A549 (cell line): ENCODE measurements around the gene RBSN. TPM values are rescaled to one million over a fixed set of nuclear protein-coding genes. Genes with fewer than 3 reads are reported as not detected.

ENCODE experiments used
- ATAC-seq, 2 experiments: fragments of 200-7000 bp in 1 of 2; fragments of >200 bp in 1 of 2; cut with Nextera tagmentation in 1 of 2; cut with Tn5 transposase in 1 of 2; 3 replicates each; pipeline versions ENCODE4 v1.8.0 to v1.9.1; 2018 to 2020; ENCODE audit warnings: mild to moderate bottlenecking in 1 of 2, moderate library complexity in 1 of 2
- CTCF ChIA-PET: fragments of 300-600 bp; sonication (Branson Sonifier 250); formaldehyde crosslinking; extraction: SDS; loops from one replicate; lab custom pipeline; 2021; ENCODE audit warnings: antibody characterized with exemption, inconsistent platforms; lab: Yijun Ruan, JAX
- POLR2A ChIA-PET: fragments of 350-600 bp; formaldehyde crosslinking; extraction: SDS; loops from one replicate; lab custom pipeline; 2021; ENCODE audit warnings: antibody characterized with exemption, inconsistent platforms; lab: Yijun Ruan, JAX
- DNase-seq, 2 experiments: peaks; one replicate each; pipeline versions ENCODE4 v3.0.0 to v3.0.0-alpha.2; 2011 to 2016; ENCODE audit warnings: low read depth in 1 of 2, low spot score in 1 of 2
- FAIRE-seq: peaks from 2 replicates; lab custom pipeline; 2011; peaks lifted over from hg19 to GRCh38; lab: Jason Lieb, UNC
- H3K27ac ChIP-seq, 2 experiments: fragments of >200 bp; sonication (Bioruptor Twin); formaldehyde crosslinking; 3 replicates each; pipeline ENCODE4 v1.5.1; 2016 to 2017
- H3K4me1 ChIP-seq: fragments of >200 bp; sonication (Bioruptor Twin); formaldehyde crosslinking; 3 replicates; pipeline ENCODE4 v1.6.1; 2016
- H3K4me2 ChIP-seq: fragments of >200 bp; sonication (Bioruptor Twin); formaldehyde crosslinking; 3 replicates; pipeline ENCODE4 v1.6.1; 2016
- H3K4me3 ChIP-seq: fragments of >200 bp; sonication (Bioruptor Twin); formaldehyde crosslinking; 3 replicates; pipeline ENCODE4 v1.5.1; 2016
- H3K9me3 ChIP-seq: fragments of >200 bp; sonication (Bioruptor Twin); formaldehyde crosslinking; 3 replicates; pipeline ENCODE4 v1.6.1; 2016
- CHD2 ChIP-seq: fragments of 150-350 bp; IDR thresholded peaks from 2 replicates; pipeline ENCODE4 v1.6.1; 2014; ENCODE audit warnings: low read length; ENCODE audit not compliant: partially characterized antibody
- CHD4 ChIP-seq: fragments of 200-600 bp; sonication (generic); IDR thresholded peaks from 2 replicates; pipeline ENCODE4 v1.6.1; 2016; ENCODE audit warnings: antibody characterized with exemption, mild to moderate bottlenecking, borderline replicate concordance
- CTCF ChIP-seq: fragments of >200 bp; sonication (Bioruptor Twin); formaldehyde crosslinking; IDR thresholded peaks from 3 replicates; pipeline ENCODE4 v1.5.1; 2016
- EHF ChIP-seq: fragments of 250-450 bp; sonication (Bioruptor Pico); IDR thresholded peaks from 2 replicates; pipeline ENCODE4 v1.5.0; 2020; ENCODE audit warnings: mild to moderate bottlenecking
- EHMT2 ChIP-seq: fragments of 200-600 bp; sonication (generic); IDR thresholded peaks from 2 replicates; pipeline ENCODE4 v1.6.1; 2016; ENCODE audit warnings: antibody characterized with exemption, low read depth, mild to moderate bottlenecking, moderate library complexity
- ESRRA ChIP-seq: fragments of 150-350 bp; IDR thresholded peaks from 2 replicates; pipeline ENCODE4 v1.6.1; 2014; ENCODE audit warnings: mild to moderate bottlenecking, low read length, borderline replicate concordance
- FOSB ChIP-seq: fragments of 250-450 bp; sonication (Bioruptor Pico); IDR thresholded peaks from 2 replicates; pipeline ENCODE4 v1.5.0; 2020; ENCODE audit warnings: mild to moderate bottlenecking, moderate library complexity
- GATA3 ChIP-seq: IDR thresholded peaks from 2 replicates; pipeline ENCODE4 v1.6.1; 2012; ENCODE audit warnings: borderline replicate concordance
- HDAC2 ChIP-seq: fragments of 200-600 bp; sonication (generic); IDR thresholded peaks from 2 replicates; pipeline ENCODE4 v1.6.1; 2016
- HOXA7 ChIP-seq: fragments of 250-450 bp; sonication (Bioruptor Pico); IDR thresholded peaks from 2 replicates; pipeline ENCODE4 v1.5.0; 2020; ENCODE audit warnings: mild to moderate bottlenecking, moderate library complexity
- HOXB13 ChIP-seq: fragments of 250-450 bp; sonication (Bioruptor Pico); IDR thresholded peaks from 2 replicates; pipeline ENCODE4 v1.5.0; 2020; ENCODE audit warnings: low read depth, mild to moderate bottlenecking, moderate library complexity
- KDM1A ChIP-seq: fragments of 200-600 bp; sonication (generic); IDR thresholded peaks from 2 replicates; pipeline ENCODE4 v1.6.1; 2016; ENCODE audit warnings: low read depth, mild to moderate bottlenecking
- KDM5A ChIP-seq: fragments of 200-600 bp; sonication (generic); IDR thresholded peaks from 2 replicates; pipeline ENCODE4 v1.6.1; 2016; ENCODE audit warnings: antibody characterized with exemption, mild to moderate bottlenecking
- MAFK ChIP-seq: fragments of 450-650 bp; IDR thresholded peaks from 2 replicates; pipeline ENCODE4 v1.6.1; 2014; ENCODE audit not compliant: partially characterized antibody
- MAX ChIP-seq: IDR thresholded peaks from 2 replicates; pipeline ENCODE4 v1.6.1; 2012
- NPAS2 ChIP-seq: fragments of 250-450 bp; sonication (Bioruptor Pico); IDR thresholded peaks from 2 replicates; pipeline ENCODE4 v1.8.0; 2022; ENCODE audit warnings: mild to moderate bottlenecking, moderate library complexity, borderline replicate concordance
- NR3C1 ChIP-seq: fragments of >200 bp; sonication (Bioruptor Twin); formaldehyde crosslinking; IDR thresholded peaks from 3 replicates; pipeline ENCODE4 v1.6.1; 2017
- PHF8 ChIP-seq: fragments of 200-600 bp; sonication (generic); IDR thresholded peaks from 2 replicates; pipeline ENCODE4 v1.6.1; 2016; ENCODE audit warnings: low read depth, mild to moderate bottlenecking, antibody characterized with exemption, moderate library complexity, borderline replicate concordance
- POLR2A ChIP-seq: IDR thresholded peaks from 2 replicates; pipeline ENCODE4 v1.6.1; 2012; ENCODE audit warnings: mild to moderate bottlenecking, low read length
- POLR2AphosphoS2 ChIP-seq: conservative IDR thresholded peaks from 2 replicates; pipeline ENCODE4 v1.6.1; 2012; ENCODE audit warnings: low read length, improper control_type of control experiment, inconsistent platforms
- RAD21 ChIP-seq, 2 experiments: fragments of >200 bp in 1 of 2; sonication (Bioruptor Twin) in 1 of 2; formaldehyde crosslinking in 1 of 2; IDR thresholded peaks in 1 of 2; conservative IDR thresholded peaks in 1 of 2; 2 replicates in 1 of 2; 3 replicates in 1 of 2; pipeline ENCODE4 v1.6.1; 2012 to 2018; ENCODE audit warnings: inconsistent platforms in 1 of 2
- RARB ChIP-seq: fragments of 250-450 bp; sonication (Bioruptor Pico); IDR thresholded peaks from 2 replicates; pipeline ENCODE4 v1.8.0; 2021; ENCODE audit warnings: mild to moderate bottlenecking, moderate library complexity
- RFX5 ChIP-seq: fragments of 450-650 bp; IDR thresholded peaks from 2 replicates; pipeline ENCODE4 v1.7.1; 2014; ENCODE audit warnings: antibody characterized with exemption, mild to moderate bottlenecking, moderate library complexity
- SMC3 ChIP-seq: fragments of >200 bp; sonication (Bioruptor Twin); formaldehyde crosslinking; IDR thresholded peaks from 3 replicates; pipeline ENCODE4 v1.6.1; 2018; ENCODE audit warnings: inconsistent platforms
- TFCP2L1 ChIP-seq: fragments of 250-450 bp; sonication (Bioruptor Pico); IDR thresholded peaks from 2 replicates; pipeline ENCODE4 v1.5.0; 2021; ENCODE audit warnings: mild to moderate bottlenecking
- ZC3H11A ChIP-seq: fragments of 450-650 bp; IDR thresholded peaks from 2 replicates; pipeline ENCODE4 v1.6.1; 2014; ENCODE audit warnings: antibody characterized with exemption, mild to moderate bottlenecking
- ZNF302 ChIP-seq: fragments of 250-450 bp; sonication (Bioruptor Pico); IDR thresholded peaks from 2 replicates; pipeline ENCODE4 v1.9.0; 2021; ENCODE audit warnings: inconsistent platforms, mild to moderate bottlenecking, moderate library complexity
- ZSCAN20 ChIP-seq: fragments of 250-450 bp; sonication (Bioruptor Pico); IDR thresholded peaks from 2 replicates; pipeline ENCODE4 v1.8.0; 2022; ENCODE audit warnings: mild to moderate bottlenecking, moderate library complexity
- WGBS: methylation state at CpG from one replicate; pipeline ENCODE4 v1.1.6; 2017; ENCODE audit errors: missing lambda C conversion rate; 5-methylcytosine and 5-hydroxymethylcytosine counted together
- polyA plus RNA-seq, 4 experiments: library from polyadenylated mRNA; depleted of rRNA in 3 of 4; stranded (reverse); fragments of >200 nt; fragmentation: RNase III in 1 of 4; extraction: RNeasy Plus Mini Kit Qiagen cat#74134 plus additional on column Dnase treatment in 1 of 4; gene quantifications; 2 replicates in 3 of 4; 3 replicates in 1 of 4; pipeline ENCODE4 v1.2.3, GENCODE V29; 2011 to 2017
- TF ChIP-seq, protein P1 (sequence below): fragments of >200 bp; sonication (Bioruptor Twin); formaldehyde crosslinking; IDR thresholded peaks from 3 replicates; pipeline ENCODE4 v1.6.1; 2016
- TF ChIP-seq, protein P2 (sequence below): fragments of 250-450 bp; sonication (Bioruptor Pico); IDR thresholded peaks from 2 replicates; pipeline ENCODE4 v1.5.0; 2021; ENCODE audit warnings: mild to moderate bottlenecking, moderate library complexity, borderline replicate concordance

RBSN gene
- polyA plus RNA-seq, 2 of the 4 experiments (the other 2 are of a cell fraction), result 9.5 to 14.9 TPM

DNA sequence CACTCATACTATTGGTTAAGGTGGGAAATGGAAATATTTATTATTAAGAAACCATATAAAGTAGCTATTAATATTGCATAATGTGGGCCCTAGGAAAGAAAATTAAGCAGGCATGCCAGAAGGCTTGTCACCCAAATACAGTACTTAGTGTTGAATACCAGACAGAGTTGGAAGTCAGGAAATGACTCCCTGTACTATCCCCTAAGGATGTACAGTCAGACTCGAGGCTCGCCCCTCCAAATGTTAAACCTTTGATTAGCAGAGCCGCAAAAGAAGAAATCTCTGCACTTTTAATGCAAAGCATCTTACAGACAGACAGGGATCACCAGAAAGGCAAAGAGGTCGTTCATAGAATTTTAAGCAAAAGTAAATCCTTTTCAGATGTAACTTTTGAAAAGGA lies 11.3 kb upstream of the RBSN start:
- H3K4me3 ChIP-seq, result no peak overlapping the region

DNA sequence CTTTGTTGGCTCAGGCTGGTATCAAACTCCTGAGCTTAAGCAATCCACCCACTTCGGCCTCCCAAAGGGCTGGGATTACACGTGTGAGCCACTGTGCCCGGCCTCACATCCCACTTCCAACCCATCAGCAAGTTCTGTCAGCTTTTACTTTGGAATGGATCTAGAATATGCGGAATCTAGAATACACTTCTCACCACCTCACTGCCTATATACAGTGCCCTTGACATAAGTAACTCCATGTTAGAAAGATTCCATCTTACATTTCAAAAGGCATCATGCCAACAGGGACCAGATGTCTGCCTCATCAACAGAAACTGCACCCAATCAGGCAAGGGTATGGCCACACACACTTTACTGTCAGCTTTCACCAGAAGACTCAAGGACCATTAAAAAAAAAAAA lies 9.9 kb upstream of the RBSN start:
- 55% methylated on average over 4 of the region's 4 CpGs for WGBS
- Histone ChIP-seq H3K4me1 (no peaks in the 10 kb centered on the region), H3K9me3 (no peaks in the 10 kb centered on the region), H3K4me2 (no peak overlapping the region), H3K4me3 (no peak overlapping the region), H3K27ac (no peak overlapping the region)
- ChIA-PET POLR2A (no interaction called here), CTCF (interaction anchor here (0.6 to 7.5 kb wide), 49 partner anchors 8 to 1146 kb away, joined by 3 to 118 read pairs (median 4); partner anchors contain the start of genes CAPN7 and RBSN)
- DNase-seq, result no peak
- no peak for FAIRE-seq
- no peak for ATAC-seq
- TF ChIP-seq HDAC2, result no peak
- no peak for TF ChIP-seq FOSB (CRISPR knock-in tag)
- TF ChIP-seq CHD4, result no peak
- TF ChIP-seq GATA3, result no peak
- no peak for TF ChIP-seq RFX5
- no peak for TF ChIP-seq ESRRA
- no peak for TF ChIP-seq KDM1A
- TF ChIP-seq EHMT2, result no peak
- TF ChIP-seq HOXA7 (CRISPR knock-in tag), result no peak
- no peak for TF ChIP-seq POLR2AphosphoS2
- TF ChIP-seq KDM5A, result no peak
- TF ChIP-seq TFCP2L1, result no peak
- TF ChIP-seq ZC3H11A, result no peak
- TF ChIP-seq HOXB13 (CRISPR knock-in tag), result no peak
- no peak for TF ChIP-seq NR3C1
- TF ChIP-seq ZNF302 (CRISPR knock-in tag), result no peak
- TF ChIP-seq RAD21 (conservative IDR thresholded peaks at IDR 0.05 in 1 of 2, IDR thresholded peaks at IDR 0.05 in 1 of 2), result no peak
- no peak for TF ChIP-seq POLR2A

More for the DNA sequence above, 11.3 kb upstream of the RBSN start:
- H3K4me1 ChIP-seq, result no peaks in the 10 kb centered on the region
- TF ChIP-seq CHD2, result no peak
- no peak for TF ChIP-seq ZC3H11A
- TF ChIP-seq ZSCAN20 (CRISPR knock-in tag), result no peak
- no peak for TF ChIP-seq MAX
- TF ChIP-seq EHF (CRISPR knock-in tag), result no peak
- no peak for TF ChIP-seq NPAS2 (CRISPR knock-in tag)
- no peak for TF ChIP-seq PHF8
- TF ChIP-seq GATA3, result no peak
- TF ChIP-seq SMC3, result no peak
- no peak for TF ChIP-seq HDAC2
- TF ChIP-seq, protein P1, sequence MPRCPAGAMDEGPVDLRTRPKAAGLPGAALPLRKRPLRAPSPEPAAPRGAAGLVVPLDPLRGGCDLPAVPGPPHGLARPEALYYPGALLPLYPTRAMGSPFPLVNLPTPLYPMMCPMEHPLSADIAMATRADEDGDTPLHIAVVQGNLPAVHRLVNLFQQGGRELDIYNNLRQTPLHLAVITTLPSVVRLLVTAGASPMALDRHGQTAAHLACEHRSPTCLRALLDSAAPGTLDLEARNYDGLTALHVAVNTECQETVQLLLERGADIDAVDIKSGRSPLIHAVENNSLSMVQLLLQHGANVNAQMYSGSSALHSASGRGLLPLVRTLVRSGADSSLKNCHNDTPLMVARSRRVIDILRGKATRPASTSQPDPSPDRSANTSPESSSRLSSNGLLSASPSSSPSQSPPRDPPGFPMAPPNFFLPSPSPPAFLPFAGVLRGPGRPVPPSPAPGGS, result no peak
- no peak for TF ChIP-seq RARB
- TF ChIP-seq, protein P2, sequence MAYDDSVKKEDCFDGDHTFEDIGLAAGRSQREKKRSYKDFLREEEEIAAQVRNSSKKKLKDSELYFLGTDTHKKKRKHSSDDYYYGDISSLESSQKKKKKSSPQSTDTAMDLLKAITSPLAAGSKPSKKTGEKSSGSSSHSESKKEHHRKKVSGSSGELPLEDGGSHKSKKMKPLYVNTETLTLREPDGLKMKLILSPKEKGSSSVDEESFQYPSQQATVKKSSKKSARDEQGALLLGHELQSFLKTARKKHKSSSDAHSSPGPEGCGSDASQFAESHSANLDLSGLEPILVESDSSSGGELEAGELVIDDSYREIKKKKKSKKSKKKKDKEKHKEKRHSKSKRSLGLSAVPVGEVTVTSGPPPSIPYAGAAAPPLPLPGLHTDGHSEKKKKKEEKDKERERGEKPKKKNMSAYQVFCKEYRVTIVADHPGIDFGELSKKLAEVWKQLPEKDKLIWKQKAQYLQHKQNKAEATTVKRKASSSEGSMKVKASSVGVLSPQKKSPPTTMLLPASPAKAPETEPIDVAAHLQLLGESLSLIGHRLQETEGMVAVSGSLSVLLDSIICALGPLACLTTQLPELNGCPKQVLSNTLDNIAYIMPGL, result no peak
- TF ChIP-seq POLR2A, result no peak
- no peak for TF ChIP-seq CTCF
- TF ChIP-seq ZNF302 (CRISPR knock-in tag), result no peak
- TF ChIP-seq MAFK, result no peak
- ChIA-PET POLR2A (no interaction called here), CTCF (interaction anchor here (0.8 to 7.5 kb wide), 8 partner anchors 7 to 295 kb away, joined by 3 to 118 read pairs (median 22); partner anchors contain the start of genes CAPN7 and RBSN)
- WGBS, result 38% methylated on average over 4 of the region's 4 CpGs
- DNase-seq (no peak), FAIRE-seq (no peak), ATAC-seq (no peak)
- no peak overlapping the region for H3K4me2 ChIP-seq
- no peaks in the 10 kb centered on the region for H3K9me3 ChIP-seq
- no peak overlapping the region for H3K27ac ChIP-seq
